ENCODE results near the gene NEMP1.
"Not testable (repeated sequence)": the region's sequence is repeated elsewhere in the genome, so short reads cannot be mapped to it uniquely, and the experiment has no call there.

The NEMP1 gene

GRCh38 chr12:57090490-57090889 lies 11.9 kb upstream of the NEMP1 start:
- DNase-seq: no peak

GRCh38 chr12:57089271-57090245 lies 11.0 kb upstream of the NEMP1 start:
- peak; percentile 35 for DNase-seq

- peak; percentile 96 for DNase-seq
Observed at GRCh38 chr12:57088354-57089270, 10.0 kb upstream of the NEMP1 start, which contains the start of gene NAB2. TSS of gene NAB2 (plus strand) at chr12:57089114. CDS start at chr12:57089272, 158 bp downstream.

GRCh38 chr12:57087691-57088353 lies 9.2 kb upstream of the NEMP1 start:
- DNase-seq: peak; percentile 72

GRCh38 chr12:57087010-57087690 lies 8.6 kb upstream of the NEMP1 start:
- peak; percentile 89 for DNase-seq

GRCh38 chr12:57086493-57087009 lies 8.0 kb upstream of the NEMP1 start:
- DNase-seq: peak; percentile 43

GRCh38 chr12:57085999-57086492 lies 7.5 kb upstream of the NEMP1 start:
- DNase-seq: no peak

- no peak for DNase-seq
Observed at GRCh38 chr12:57080855-57081254, 2.3 kb upstream of the NEMP1 start.

- DNase-seq: no peak
Observed at GRCh38 chr12:57079821-57080220, 1.2 kb upstream of the NEMP1 start.

GRCh38 chr12:57073566-57074450 lies 4.8 kb downstream of the NEMP1 start:
- DNase-seq: not testable (repeated sequence)

- no peak for DNase-seq
Observed at GRCh38 chr12:57072661-57073060, 5.9 kb downstream of the NEMP1 start.

- peak; percentile 84 for DNase-seq
Observed at GRCh38 chr12:57069523-57069922, 9.1 kb downstream of the NEMP1 start.

GRCh38 chr12:57066245-57066644 lies 12.3 kb downstream of the NEMP1 start:
- DNase-seq: no peak

GRCh38 chr12:57063991-57064685 lies 14.5 kb downstream of the NEMP1 start:
- peak; percentile 81 for DNase-seq

- DNase-seq: no peak
Observed at GRCh38 chr12:57058454-57058853, 20.1 kb downstream of the NEMP1 start.

GRCh38 chr12:57057067-57057751 lies 21.4 kb downstream of the NEMP1 start:
- no peak for DNase-seq

GRCh38 chr12:57055824-57056223 lies 22.8 kb downstream of the NEMP1 start:
- no peak for DNase-seq

GRCh38 chr12:57053901-57054300 lies 24.7 kb downstream of the NEMP1 start:
- DNase-seq: not testable (repeated sequence)

GRCh38 chr12:57053146-57053545 lies 25.4 kb downstream of the NEMP1 start:
- not testable (repeated sequence) for DNase-seq

All from CD4-positive, alpha-beta T cell treated with Interleukin-4 for 4 hours (primary cell).